ENCODE data around the gene SLC25A13. TPM values are rescaled to one million over a fixed set of nuclear protein-coding genes. Genes with fewer than 3 reads are reported as not detected.

SLC25A13 gene
- total RNA-seq, 1 experiment from 2014 or later = 71.7 TPM

DNA sequence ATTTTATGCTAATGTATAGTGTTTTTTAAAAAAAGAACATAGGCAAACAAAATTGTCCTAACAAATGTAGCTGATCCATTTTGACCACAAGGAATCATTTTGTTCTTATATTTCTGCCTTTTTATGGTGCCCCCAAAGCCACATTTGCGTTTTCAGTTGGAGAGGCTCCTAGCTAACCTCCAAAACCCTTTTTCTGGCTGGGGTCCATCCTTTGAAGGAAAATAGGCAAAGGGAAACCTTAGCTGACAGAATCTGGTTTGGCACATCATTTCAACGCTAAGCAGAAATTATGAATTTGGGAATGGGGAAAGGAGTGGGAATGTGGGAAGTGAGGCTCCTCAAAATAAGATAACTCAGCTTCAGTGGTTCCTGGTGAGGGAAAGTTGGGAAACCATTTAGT, 25.6 kb upstream of the SLC25A13 start:
- Histone ChIP-seq H4K5ac (ENCODE audit: insufficient read length, low read depth, low read length) (no peak overlapping the region), H2BK20ac (ENCODE audit: low read depth, low read length, poor library complexity, severe bottlenecking) (no peak overlapping the region), H3K27me3 (ENCODE audit: insufficient read depth, low read length) (no peaks in the 10 kb centered on the region), H2BK15ac (ENCODE audit: low read depth, low read length) (no peak overlapping the region), H3K18ac (ENCODE audit: insufficient read length, low read depth, low read length) (no peak overlapping the region), H3K79me2 (ENCODE audit: insufficient read depth, low read length) (no peaks in the 10 kb centered on the region), H3K9ac (ENCODE audit: extremely low read depth, insufficient read length, low read length) (no peak overlapping the region), H2AK5ac (ENCODE audit: insufficient read length, low read length) (no peak overlapping the region), H3K23me2 (ENCODE audit: insufficient read length, low read depth, low read length, poor library complexity, severe bottlenecking) (no peaks in the 10 kb centered on the region), H3T11ph (ENCODE audit: low read length) (no peak overlapping the region), H3K4me2 (ENCODE audit: insufficient read depth, insufficient read length, low read length) (no peak overlapping the region), H2AFZ (ENCODE audit: low read length) (no peak overlapping the region), H2BK5ac (ENCODE audit: insufficient read length, low read length) (no peak overlapping the region), H3K4me1 (ENCODE audit: insufficient read depth, low read length) (no peaks in the 10 kb centered on the region), H4K8ac (replicated peaks; ENCODE audit: insufficient read length, low read depth, low read length) (no peak overlapping the region), H3K9me3 (ENCODE audit: control insufficient read depth, low read depth, low read length) (no peaks in the 10 kb centered on the region), H3K14ac (ENCODE audit: insufficient read depth, low read length) (no peak overlapping the region), H2BK12ac (ENCODE audit: insufficient read length, low read depth, low read length) (no peak overlapping the region), H3K79me1 (ENCODE audit: insufficient read depth, low read depth, low read length, poor library complexity, severe bottlenecking) (no peaks in the 10 kb centered on the region), H3K27ac (ENCODE audit: insufficient read length, low read depth, low read length) (no peak overlapping the region), H3K4ac (ENCODE audit: low read depth, low read length) (no peak overlapping the region), H2BK120ac (ENCODE audit: low read depth, low read length, poor library complexity, severe bottlenecking) (no peak overlapping the region), H4K20me1 (ENCODE audit: control insufficient read depth, insufficient read depth, insufficient read length) (no peaks in the 10 kb centered on the region), H4K91ac (ENCODE audit: insufficient read length, low read depth, low read length) (no peak overlapping the region), H3K23ac (ENCODE audit: insufficient read length, low read depth, low read length) (no peak overlapping the region), H3K56ac (ENCODE audit: insufficient read length, low read depth, low read length) (no peak overlapping the region)
- no peaks in the 10 kb centered on the region for H3K9me3 Mint-ChIP-seq
- peaks cover 17% of the 10 kb centered on the region for H3K27me3 Mint-ChIP-seq (ENCODE audit: low read depth)
- no peak for DNase-seq
- H3K4me3 Mint-ChIP-seq = no peak overlapping the region
- H3K27ac Mint-ChIP-seq = no peak overlapping the region
- no peaks in the 10 kb centered on the region for H3K36me3 Mint-ChIP-seq (ENCODE audit: insufficient read depth in 1 of 3, low read depth in 3 of 3)
- no peak for TF ChIP-seq CTCF (conservative IDR thresholded peaks at IDR 0.05)
- H3K4me1 Mint-ChIP-seq = no peaks in the 10 kb centered on the region
- WGBS (ENCODE audit: extremely low coverage, insufficient read length, low lambda C conversion rate) = no CpG with 5 or more reads among the region's 2 CpGs

All from H9 (cell line).